Left ventricle myocardium inferior (tissue), 1 donor: ENCODE results near the gene LRRC7. TPM values are rescaled to one million over a fixed set of nuclear protein-coding genes. Genes with fewer than 3 reads are reported as not detected.

Experiments
- DNase-seq: peaks from one replicate; pipeline ENCODE4 v3.0.0-alpha.2; 2020
- H3K27ac ChIP-seq: fragments of 200-600 bp; replicated peaks from 2 replicates; pipeline ENCODE4 v1.8.0; 2021
- H3K27me3 ChIP-seq: fragments of 200-600 bp; 2 replicates; pipeline ENCODE4 v1.8.0; 2021; ENCODE audit warnings: low read depth
- H3K36me3 ChIP-seq: fragments of 200-600 bp; 2 replicates; pipeline ENCODE4 v1.8.0; 2021
- H3K4me1 ChIP-seq: fragments of 200-600 bp; 2 replicates; pipeline ENCODE4 v1.8.0; 2021
- H3K4me3 ChIP-seq: fragments of 200-600 bp; 2 replicates; pipeline ENCODE4 v1.8.0; 2021; ENCODE audit warnings: mild to moderate bottlenecking, moderate library complexity
- H3K9me3 ChIP-seq: fragments of 200-600 bp; replicated peaks from 2 replicates; pipeline ENCODE4 v1.8.0; 2021
- intact Hi-C: fragments of 100-400 bp; cut with micrococcal nuclease; formaldehyde crosslinking; loops from one replicate; pipeline ENCODE4 v1.11.0; 2022
- total RNA-seq: library from RNA; stranded (reverse); fragmentation: NEBNext Ultra II Directional; extraction: Animal tissue kit (Norgen Biotek cat#: 25700); gene quantifications from one replicate; pipeline ENCODE4 v1.2.1, GENCODE V29; 2021
- TF ChIP-seq, protein P1 (sequence below): fragments of 200-600 bp; IDR thresholded peaks from 2 replicates; pipeline ENCODE4 v1.8.0; 2021; ENCODE audit warnings: antibody characterized with exemption, mild to moderate bottlenecking, borderline replicate concordance
- donor health status: DM: no; HTN: yes; CAD: no; lungs with severe emphysema.

The LRRC7 gene
- total RNA-seq, 1 donor from 2014 or later, result 0.44 TPM

DNA sequence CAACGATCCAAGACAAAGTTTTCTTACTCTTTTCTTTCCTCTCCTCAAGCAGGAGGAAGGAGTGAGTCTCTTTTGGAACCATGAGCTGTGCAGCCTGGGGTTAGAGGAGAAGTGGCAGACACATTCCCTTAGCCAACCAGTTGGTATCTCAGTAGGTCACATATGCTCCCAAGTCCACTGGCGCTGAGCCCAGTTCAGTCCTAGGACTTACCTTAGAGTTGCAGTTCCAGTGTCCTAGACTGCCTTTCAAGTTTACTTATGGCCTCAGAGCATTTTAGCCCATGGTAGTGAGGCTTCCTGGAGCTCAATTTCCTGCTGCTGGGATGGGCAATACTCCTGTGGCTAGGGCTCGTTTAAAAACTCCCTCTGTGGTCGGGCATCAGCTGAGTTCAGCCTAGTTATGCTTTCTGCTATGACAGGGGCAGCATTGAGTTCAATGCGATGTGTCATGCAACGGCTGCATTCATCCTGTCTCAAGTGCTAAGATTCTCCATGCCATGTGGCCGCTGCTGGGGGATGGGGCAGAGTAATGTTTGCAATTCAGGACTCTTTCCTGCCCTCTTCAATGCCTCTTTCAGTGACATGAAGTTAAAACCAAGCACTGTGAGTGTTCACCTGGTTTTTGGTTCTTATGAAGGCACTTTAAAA lies 103.8 kb downstream of the LRRC7 start:
- no peak overlapping the region for H3K27ac ChIP-seq
- H3K4me1 ChIP-seq, result no peaks in the 10 kb centered on the region
- intact Hi-C loops, result no loop called here
- no peak for DNase-seq
- H3K27me3 ChIP-seq, result no peaks in the 10 kb centered on the region
- H3K9me3 ChIP-seq, result no peaks in the 10 kb centered on the region
- TF ChIP-seq, protein P1, sequence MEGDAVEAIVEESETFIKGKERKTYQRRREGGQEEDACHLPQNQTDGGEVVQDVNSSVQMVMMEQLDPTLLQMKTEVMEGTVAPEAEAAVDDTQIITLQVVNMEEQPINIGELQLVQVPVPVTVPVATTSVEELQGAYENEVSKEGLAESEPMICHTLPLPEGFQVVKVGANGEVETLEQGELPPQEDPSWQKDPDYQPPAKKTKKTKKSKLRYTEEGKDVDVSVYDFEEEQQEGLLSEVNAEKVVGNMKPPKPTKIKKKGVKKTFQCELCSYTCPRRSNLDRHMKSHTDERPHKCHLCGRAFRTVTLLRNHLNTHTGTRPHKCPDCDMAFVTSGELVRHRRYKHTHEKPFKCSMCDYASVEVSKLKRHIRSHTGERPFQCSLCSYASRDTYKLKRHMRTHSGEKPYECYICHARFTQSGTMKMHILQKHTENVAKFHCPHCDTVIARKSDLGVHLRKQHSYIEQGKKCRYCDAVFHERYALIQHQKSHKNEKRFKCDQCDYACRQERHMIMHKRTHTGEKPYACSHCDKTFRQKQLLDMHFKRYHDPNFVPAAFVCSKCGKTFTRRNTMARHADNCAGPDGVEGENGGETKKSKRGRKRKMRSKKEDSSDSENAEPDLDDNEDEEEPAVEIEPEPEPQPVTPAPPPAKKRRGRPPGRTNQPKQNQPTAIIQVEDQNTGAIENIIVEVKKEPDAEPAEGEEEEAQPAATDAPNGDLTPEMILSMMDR, result no peak
- H3K4me3 ChIP-seq, result no peak overlapping the region
- no peaks in the 10 kb centered on the region for H3K36me3 ChIP-seq

DNA sequence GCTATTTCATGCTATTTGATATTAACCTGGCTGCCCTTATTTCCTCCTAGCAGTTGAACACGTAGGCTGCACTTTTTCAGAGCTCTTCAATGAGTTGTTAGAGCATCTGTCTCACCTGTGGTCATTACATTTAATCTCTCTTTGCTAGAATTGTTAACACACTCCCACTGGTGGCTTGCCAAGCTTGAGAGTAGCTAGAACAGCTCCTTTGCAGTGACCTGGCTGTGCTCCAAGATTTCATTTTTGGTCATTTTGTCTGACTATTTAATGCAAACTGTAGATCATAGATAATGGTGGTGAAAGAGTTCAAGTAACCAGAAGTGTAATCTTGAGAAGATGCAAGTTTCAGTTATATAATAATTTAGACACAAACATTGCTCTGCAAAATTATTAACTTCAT lies 105.6 kb downstream of the LRRC7 start:
- no peak for DNase-seq

GRCh38 chr1:69679965-69680364 lies 112.2 kb downstream of the LRRC7 start:
- H3K27me3 ChIP-seq, result no peaks in the 10 kb centered on the region
- TF ChIP-seq, protein P1, result no peak
- no peaks in the 10 kb centered on the region for H3K9me3 ChIP-seq
- no peaks in the 10 kb centered on the region for H3K36me3 ChIP-seq
- no peaks in the 10 kb centered on the region for H3K4me1 ChIP-seq
- no peak for DNase-seq
- intact Hi-C loops, result no loop called here
- no peak overlapping the region for H3K27ac ChIP-seq
- H3K4me3 ChIP-seq, result no peak overlapping the region

More for the DNA sequence above, 105.6 kb downstream of the LRRC7 start:
- intact Hi-C loops, result no loop called here
- Histone ChIP-seq H3K27ac (no peak overlapping the region), H3K9me3 (no peaks in the 10 kb centered on the region), H3K27me3 (no peaks in the 10 kb centered on the region), H3K4me3 (no peak overlapping the region), H3K4me1 (no peaks in the 10 kb centered on the region), H3K36me3 (no peaks in the 10 kb centered on the region)
- TF ChIP-seq, protein P1, result no peak

DNA sequence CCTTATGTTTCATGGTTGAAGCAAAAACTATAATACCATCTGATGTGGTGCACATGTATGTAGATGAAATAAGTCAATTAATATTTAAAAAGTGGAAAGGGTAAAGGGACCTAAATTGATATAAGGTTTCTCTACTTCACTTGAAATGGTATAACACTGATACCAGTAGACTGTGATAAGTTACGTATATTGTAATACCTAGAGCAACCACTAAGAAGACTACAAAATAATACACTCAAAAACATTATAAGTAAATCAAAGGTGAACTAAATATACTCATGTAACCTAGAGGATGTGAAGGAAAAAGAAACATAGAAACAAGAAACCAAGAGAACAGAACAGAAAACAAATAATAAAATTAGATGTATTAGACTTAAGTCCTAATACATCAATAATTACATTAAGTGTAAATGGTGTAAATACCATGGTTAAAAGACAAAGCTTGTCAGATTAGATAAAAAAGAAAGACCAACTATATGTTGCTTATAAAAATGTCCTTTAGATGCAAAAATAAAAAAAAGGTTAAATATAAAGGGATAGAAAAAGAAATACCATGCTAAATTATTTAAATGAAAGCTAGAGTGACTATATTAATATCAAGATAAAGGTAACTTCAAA lies 118.8 kb downstream of the LRRC7 start:
- TF ChIP-seq, protein P1, result no peak
- Histone ChIP-seq H3K9me3 (peaks cover 14% of the 10 kb centered on the region), H3K4me3 (no peak overlapping the region), H3K4me1 (no peaks in the 10 kb centered on the region), H3K27me3 (no peaks in the 10 kb centered on the region), H3K36me3 (no peaks in the 10 kb centered on the region), H3K27ac (no peak overlapping the region)
- DNase-seq, result no peak
- intact Hi-C loops, result no loop called here

DNA sequence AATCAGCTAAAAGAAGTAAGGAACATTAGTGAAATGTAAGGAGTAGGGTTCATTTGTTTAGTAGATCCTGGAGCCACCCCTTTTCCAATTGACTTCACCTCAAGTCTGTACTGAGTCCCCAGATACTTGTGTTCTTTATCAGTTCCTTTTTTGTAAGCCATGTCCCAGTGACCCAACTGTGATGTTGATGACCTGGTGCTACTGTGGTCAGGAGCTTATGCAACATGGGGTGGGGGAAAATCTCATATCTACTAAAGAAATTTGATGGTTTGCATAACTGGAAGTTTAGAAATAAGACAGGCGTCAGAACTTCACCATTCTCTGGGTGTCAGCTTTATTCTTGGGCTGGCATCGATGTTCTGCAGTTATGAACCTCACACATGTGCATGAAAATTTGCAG lies 120.5 kb downstream of the LRRC7 start:
- Histone ChIP-seq H3K4me1 (no peaks in the 10 kb centered on the region), H3K4me3 (no peak overlapping the region), H3K36me3 (no peaks in the 10 kb centered on the region), H3K9me3 (peaks cover 14% of the 10 kb centered on the region), H3K27me3 (no peaks in the 10 kb centered on the region), H3K27ac (no peak overlapping the region)
- TF ChIP-seq, protein P1, result no peak
- intact Hi-C loops, result no loop called here
- DNase-seq, result no peak
